ENCODE measurements around the gene TNFRSF19. TPM values are rescaled to one million over a fixed set of nuclear protein-coding genes. Genes with fewer than 3 reads are reported as not detected.

The TNFRSF19 gene
- total and polyA plus RNA-seq, 2 of the 8 experiments (the other 6 are each of a cell fraction or from before 2014, with no cell fraction given), result 0.50 to 0.95 TPM

DNA sequence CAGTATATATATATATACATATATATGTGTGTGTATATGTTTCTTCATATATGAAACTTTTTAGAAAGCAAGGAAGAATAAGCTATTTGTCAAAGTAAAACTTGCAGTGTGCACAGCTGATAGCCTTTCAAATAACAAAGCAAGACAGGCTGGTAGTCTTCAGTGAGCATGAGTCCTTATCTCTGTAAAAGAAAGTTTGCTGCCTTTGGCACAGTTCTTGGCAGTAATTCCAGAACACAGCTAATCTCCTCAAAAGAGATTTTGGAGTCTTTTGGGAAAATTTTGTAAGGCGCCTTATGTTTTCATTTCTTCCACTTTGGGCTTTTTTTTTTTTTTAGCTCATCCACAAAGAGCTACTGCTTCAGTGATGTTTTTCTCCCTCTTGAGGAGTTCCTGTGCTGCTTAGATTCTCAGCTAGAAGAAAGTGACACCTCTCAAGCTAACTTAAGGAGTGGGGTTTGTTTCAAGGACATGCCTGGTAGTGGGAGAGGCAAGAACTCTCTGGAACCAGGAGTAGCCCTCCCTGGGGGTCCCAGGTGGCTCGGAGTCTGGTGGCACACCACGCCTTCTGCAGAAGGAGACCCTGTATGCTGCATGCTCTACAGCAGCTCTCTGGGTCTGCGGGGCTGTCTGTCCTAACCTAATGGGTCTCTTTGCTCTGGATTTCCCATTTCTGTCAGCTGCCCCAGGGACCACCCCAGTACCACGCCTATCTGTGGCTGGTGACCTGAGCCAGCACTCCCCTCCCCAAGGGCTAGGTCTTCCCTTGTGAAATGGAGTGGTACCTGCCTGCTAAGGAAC is 58.8 kb downstream of the TNFRSF19 start (continued):
- TF ChIP-seq, protein P1, sequence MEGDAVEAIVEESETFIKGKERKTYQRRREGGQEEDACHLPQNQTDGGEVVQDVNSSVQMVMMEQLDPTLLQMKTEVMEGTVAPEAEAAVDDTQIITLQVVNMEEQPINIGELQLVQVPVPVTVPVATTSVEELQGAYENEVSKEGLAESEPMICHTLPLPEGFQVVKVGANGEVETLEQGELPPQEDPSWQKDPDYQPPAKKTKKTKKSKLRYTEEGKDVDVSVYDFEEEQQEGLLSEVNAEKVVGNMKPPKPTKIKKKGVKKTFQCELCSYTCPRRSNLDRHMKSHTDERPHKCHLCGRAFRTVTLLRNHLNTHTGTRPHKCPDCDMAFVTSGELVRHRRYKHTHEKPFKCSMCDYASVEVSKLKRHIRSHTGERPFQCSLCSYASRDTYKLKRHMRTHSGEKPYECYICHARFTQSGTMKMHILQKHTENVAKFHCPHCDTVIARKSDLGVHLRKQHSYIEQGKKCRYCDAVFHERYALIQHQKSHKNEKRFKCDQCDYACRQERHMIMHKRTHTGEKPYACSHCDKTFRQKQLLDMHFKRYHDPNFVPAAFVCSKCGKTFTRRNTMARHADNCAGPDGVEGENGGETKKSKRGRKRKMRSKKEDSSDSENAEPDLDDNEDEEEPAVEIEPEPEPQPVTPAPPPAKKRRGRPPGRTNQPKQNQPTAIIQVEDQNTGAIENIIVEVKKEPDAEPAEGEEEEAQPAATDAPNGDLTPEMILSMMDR (IDR thresholded peaks at IDR 0.05; ENCODE audit: control extremely low read depth in 1 of 3, insufficient read depth in 1 of 3, low read depth in 1 of 3, low read length in 3 of 3), result no peak
- TF ChIP-seq BRCA1 (IDR thresholded peaks at IDR 0.05; ENCODE audit: low read depth, low read length) (no peak), TEAD4 (IDR thresholded peaks at IDR 0.05; ENCODE audit: low read depth, low read length) (no peak), JUND (IDR thresholded peaks at IDR 0.05; ENCODE audit: low read length) (no peak), BCL11A (IDR thresholded peaks at IDR 0.05; ENCODE audit: low read depth in 2 of 2, low read length in 2 of 2) (no peak), EGR1 (IDR thresholded peaks at IDR 0.05; ENCODE audit: borderline replicate concordance, low read depth, low read length) (no peak), PHF8 (conservative IDR thresholded peaks at IDR 0.05; ENCODE audit: low read depth, low read length) (no peak), JUN (IDR thresholded peaks at IDR 0.05; ENCODE audit: low read depth, low read length) (no peak), CREB1 (IDR thresholded peaks at IDR 0.05) (no peak)
